WTC11 (cell line): ENCODE data around the gene TTC28.

Source experiments
- CREB1 ChIP-seq: sonication (generic); formaldehyde crosslinking; IDR thresholded peaks from 2 replicates; pipeline ENCODE4 v1.8.0; 2023; ENCODE audit warnings: mild to moderate bottlenecking, missing genetic modification reagents
- CTCF ChIP-seq: fragments of 200-600 bp; IDR thresholded peaks from 2 replicates; pipeline ENCODE4 v1.8.0; 2022; ENCODE audit warnings: antibody characterized with exemption
- NR2C2 ChIP-seq: sonication (generic); formaldehyde crosslinking; IDR thresholded peaks from 2 replicates; pipeline ENCODE4 v1.8.0; 2022; ENCODE audit warnings: mild to moderate bottlenecking, missing genetic modification reagents
- ZSCAN18 ChIP-seq: fragments of 250-450 bp; sonication (Bioruptor Pico); IDR thresholded peaks from 2 replicates; pipeline ENCODE4 v2.1.2; 2022; ENCODE audit warnings: mild to moderate bottlenecking, moderate library complexity

GRCh38 chr22:27934069-27934468, 745.6 kb downstream of the TTC28 start:
- no peak for TF ChIP-seq CTCF
- TF ChIP-seq ZSCAN18: no peak
- TF ChIP-seq NR2C2: no peak
- TF ChIP-seq CREB1: no peak
